HFFc6 (cell line): ENCODE data around the gene CLDN6. TPM values are rescaled to one million over a fixed set of nuclear protein-coding genes. Genes with fewer than 3 reads are reported as not detected.

Source experiments
- DNase-seq: peaks from one replicate; pipeline ENCODE4 v3.0.0-alpha.2; 2018
- H3K27ac Mint-ChIP-seq: 2 replicates; pipeline ENCODE4 v1.8.0; 2020; ENCODE audit warnings: mild to moderate bottlenecking, mixed read lengths
- H3K27me3 Mint-ChIP-seq: 2 replicates; pipeline ENCODE4 v1.8.0; 2021; ENCODE audit warnings: mild to moderate bottlenecking, moderate library complexity, mixed read lengths; ENCODE audit not compliant: insufficient read depth
- H3K36me3 Mint-ChIP-seq: 2 replicates; pipeline ENCODE4 v1.8.0; 2021; ENCODE audit warnings: low read depth, mixed read lengths
- H3K4me1 Mint-ChIP-seq: 2 replicates; pipeline ENCODE4 v1.8.0; 2020; ENCODE audit warnings: low read depth, mixed read lengths
- H3K4me3 Mint-ChIP-seq: 2 replicates; pipeline ENCODE4 v1.8.0; 2020; ENCODE audit warnings: mild to moderate bottlenecking, moderate library complexity, mixed read lengths
- H3K9me3 Mint-ChIP-seq: 2 replicates; pipeline ENCODE4 v1.8.0; 2020; ENCODE audit warnings: mild to moderate bottlenecking, mixed read lengths
- CTCF ChIP-seq: fragments of 200-600 bp; sonication (generic); IDR thresholded peaks from 2 replicates; pipeline ENCODE4 v1.5.0; 2021; ENCODE audit warnings: antibody characterized with exemption, mild to moderate bottlenecking
- total RNA-seq, 6 experiments: library from RNA; stranded (reverse); fragmentation: NEBNext Ultra II Directional; extraction: Animal tissue kit (Norgen Biotek cat#: 25700); gene quantifications; 2 replicates in 1 of 6; 3 replicates in 5 of 6; pipeline ENCODE4 v1.2.3, GENCODE V29; 2021

The CLDN6 gene
- total RNA-seq, 6 experiments from 2014 or later: 0.21 TPM; not detected in 5

- 0 out of 2 replicates have a peak, but pooled peaks cover 6% of the 10 kb centered on the region for H3K9me3 Mint-ChIP-seq
- no peaks in the 10 kb centered on the region for H3K36me3 Mint-ChIP-seq
- no peak for TF ChIP-seq CTCF
- no peak for DNase-seq
- H3K27ac Mint-ChIP-seq: no peak overlapping the region
- no peak overlapping the region for H3K4me3 Mint-ChIP-seq
- peaks cover 8% of the 10 kb centered on the region; the same call in 1 of the 2 replicates for H3K4me1 Mint-ChIP-seq
- peaks cover 24% of the 10 kb centered on the region for H3K27me3 Mint-ChIP-seq
Observed at GRCh38 chr16:2966808-2967191, 51.2 kb downstream of the CLDN6 start.

- Mint-ChIP-seq H3K27ac (no peak overlapping the region), H3K36me3 (no peaks in the 10 kb centered on the region), H3K27me3 (peaks cover 24% of the 10 kb centered on the region), H3K9me3 (0 out of 2 replicates have a peak, but pooled peaks cover 6% of the 10 kb centered on the region), H3K4me3 (no peak overlapping the region), H3K4me1 (peaks cover 8% of the 10 kb centered on the region; the same call in 1 of the 2 replicates)
- DNase-seq: no peak
- TF ChIP-seq CTCF: no peak
Observed at GRCh38 chr16:2966043-2966807, 51.8 kb downstream of the CLDN6 start.

Other genes starting within 250 kb of the CLDN6 start
- 100 to 1,000 TPM; 329 to 403 (median 352) TPM for gene ELOB, start 240.9 kb downstream of the CLDN6 start, total RNA-seq
- gene PRSS33, start 230.6 kb downstream of the CLDN6 start, total RNA-seq: not detected
- gene PRSS41, start 219.7 kb downstream of the CLDN6 start, total RNA-seq: not detected
- not detected for gene PRSS21, start 200.9 kb downstream of the CLDN6 start, total RNA-seq
- under 1 TPM in 4 of 6 experiments, not detected in 2; 0.41 to 0.68 (median 0.46) TPM for gene ZG16B, start 187.9 kb downstream of the CLDN6 start, total RNA-seq
- not detected for gene PRSS22, start 160.0 kb downstream of the CLDN6 start, total RNA-seq
- gene FLYWCH2, start 135.0 kb downstream of the CLDN6 start, total RNA-seq: 10 to 100 TPM; 24.5 to 29.3 (median 26.1) TPM
- 10 to 100 TPM; 30.3 to 34.9 (median 33.7) TPM for gene FLYWCH1, start 106.3 kb downstream of the CLDN6 start, total RNA-seq
- not detected for gene KREMEN2, start 53.9 kb downstream of the CLDN6 start, total RNA-seq
- gene PAQR4, start 48.8 kb downstream of the CLDN6 start, total RNA-seq: 10 to 100 TPM in 5 of 6 experiments, 1 to 10 TPM in 1; 5.7 to 16.5 (median 13.7) TPM
- gene PKMYT1, start 37.7 kb downstream of the CLDN6 start, total RNA-seq: 10 to 100 TPM; 21.1 to 40.8 (median 36.7) TPM
- not detected for gene CLDN9, start 5.3 kb downstream of the CLDN6 start, total RNA-seq
- gene TNFRSF12A, start 2.2 kb upstream of the CLDN6 start, total RNA-seq: 100 to 1,000 TPM; 392 to 451 (median 429) TPM
- 10 to 100 TPM; 54.6 to 90.3 (median 83.2) TPM for gene HCFC1R1, start 5.8 kb upstream of the CLDN6 start, total RNA-seq
- 10 to 100 TPM; 18.2 to 21.6 (median 19.9) TPM for gene THOC6, start 5.9 kb upstream of the CLDN6 start, total RNA-seq
- not detected for gene BICDL2, start 18.8 kb upstream of the CLDN6 start, total RNA-seq
- gene MMP25, start 28.4 kb upstream of the CLDN6 start, total RNA-seq: under 1 TPM in 3 of 6 experiments, not detected in 3; 0.05 to 0.17 (median 0.07) TPM
- gene IL32, start 47.5 kb upstream of the CLDN6 start, total RNA-seq: 1 to 10 TPM in 5 of 6 experiments, under 1 TPM in 1; 1.00 to 2.3 (median 1.7) TPM
- not detected for gene ZSCAN10, start 81.1 kb upstream of the CLDN6 start, total RNA-seq
- gene ZNF205, start 94.4 kb upstream of the CLDN6 start, total RNA-seq: 10 to 100 TPM in 2 of 6 experiments, 1 to 10 TPM in 4; 7.6 to 10.2 (median 9.5) TPM
- 1 to 10 TPM; 5.9 to 7.3 (median 6.9) TPM for gene ZNF213, start 116.8 kb upstream of the CLDN6 start, total RNA-seq
- gene OR1F1, start 170.0 kb upstream of the CLDN6 start, total RNA-seq: not detected
- 1 to 10 TPM; 5.1 to 6.3 (median 5.7) TPM for gene ZNF200, start 217.0 kb upstream of the CLDN6 start, total RNA-seq
- under 1 TPM in 1 of 6 experiments, not detected in 5; 0.09 TPM for gene MEFV, start 238.4 kb upstream of the CLDN6 start, total RNA-seq